HS-27A (cell line): ENCODE measurements around the gene TCEAL9.
"Not testable (repeated sequence)": the region's sequence is repeated elsewhere in the genome, so short reads cannot be mapped to it uniquely, and the experiment has no call there.

Source experiments
- DNase-seq: peaks from one replicate; pipeline ENCODE4 v3.0.0-alpha.2; 2012; ENCODE audit warnings: low read depth, missing footprints

Gene TCEAL9

GRCh38 chrX:103356130-103356798 lies at the start of gene TCEAL9:
TCEAL9 (plus strand) TSS chrX:103356506; CDS start chrX:103357685, 1,179 bp downstream.
- DNase-seq, result no peak

GRCh38 chrX:103309860-103310554 lies 46.3 kb upstream of the TCEAL9 start:
- DNase-seq, result no peak

- no peak for DNase-seq
Measured at GRCh38 chrX:103310555-103311398, 45.5 kb upstream of the TCEAL9 start, which contains the start of gene BEX2. BEX2 (minus strand) TSS chrX:103310990; CDS start chrX:103309976, 1,014 bp downstream.

GRCh38 chrX:103311399-103311780 lies 44.9 kb upstream of the TCEAL9 start:
- no peak for DNase-seq

GRCh38 chrX:103329991-103330390 lies 26.3 kb upstream of the TCEAL9 start, which contains the start of gene TCEAL7:
TCEAL7 (plus strand) TSS chrX:103330239; CDS start chrX:103331404, 1,165 bp downstream.
- DNase-seq, result no peak

- no peak for DNase-seq
Measured at GRCh38 chrX:103330681-103331288, 25.5 kb upstream of the TCEAL9 start.

DNA sequence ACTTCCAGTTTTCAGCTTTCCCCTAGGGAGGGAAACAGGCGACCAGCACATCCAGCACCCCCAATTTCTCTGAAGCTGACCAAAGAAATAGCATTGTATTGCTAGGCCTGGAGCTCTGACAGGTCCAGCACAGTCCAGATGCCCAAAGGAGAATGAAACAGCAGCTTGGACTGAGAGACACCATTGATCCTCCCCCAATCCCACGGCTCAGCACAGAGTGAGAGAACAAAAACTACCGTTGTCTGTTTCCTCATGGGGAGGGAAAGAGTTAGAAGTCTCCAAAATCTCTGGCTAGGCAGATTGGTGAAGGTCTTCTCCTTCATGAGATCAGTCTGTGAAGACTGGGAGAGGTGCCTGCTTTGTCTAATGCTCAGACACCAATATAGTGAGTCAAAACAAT lies 17.6 kb upstream of the TCEAL9 start:
- DNase-seq, result no peak

DNA sequence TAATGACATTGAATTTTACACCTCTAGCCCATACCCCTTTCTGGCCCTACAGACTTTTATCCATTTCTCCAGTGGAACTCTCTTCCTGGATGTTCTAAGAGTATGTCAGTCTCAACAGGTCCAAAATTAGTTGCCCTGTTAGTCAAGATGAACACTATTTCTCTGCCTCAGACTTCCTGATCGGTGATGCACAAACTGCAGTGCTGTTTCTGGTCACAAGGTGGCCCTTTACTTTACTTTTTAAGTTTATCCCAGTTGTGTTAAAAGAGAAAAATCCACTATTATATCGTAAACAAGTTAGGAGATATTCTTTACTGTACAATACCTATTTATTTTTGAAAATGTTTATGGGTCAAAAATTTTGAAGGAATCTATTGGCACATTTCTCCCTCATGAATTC lies 13.2 kb upstream of the TCEAL9 start:
- no peak for DNase-seq

DNA sequence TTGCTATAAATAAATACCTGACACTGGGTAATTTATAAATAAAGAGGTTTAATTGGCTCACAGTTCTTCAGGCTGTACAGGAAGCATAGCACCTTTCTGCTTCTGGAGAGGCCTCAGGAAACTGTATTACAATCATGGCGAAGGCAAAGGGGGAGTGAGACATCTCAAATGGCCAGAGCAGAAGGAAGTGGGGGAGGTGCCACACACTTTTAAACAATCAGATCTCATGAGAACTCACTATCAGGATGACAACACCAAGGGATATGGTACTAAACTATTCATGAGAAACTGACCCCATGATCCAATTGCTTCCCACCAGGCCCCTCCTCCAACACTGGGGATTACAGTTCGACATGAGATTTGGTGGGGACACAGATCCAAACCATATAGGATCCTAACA lies 11.7 kb upstream of the TCEAL9 start:
- DNase-seq, result no peak

DNA sequence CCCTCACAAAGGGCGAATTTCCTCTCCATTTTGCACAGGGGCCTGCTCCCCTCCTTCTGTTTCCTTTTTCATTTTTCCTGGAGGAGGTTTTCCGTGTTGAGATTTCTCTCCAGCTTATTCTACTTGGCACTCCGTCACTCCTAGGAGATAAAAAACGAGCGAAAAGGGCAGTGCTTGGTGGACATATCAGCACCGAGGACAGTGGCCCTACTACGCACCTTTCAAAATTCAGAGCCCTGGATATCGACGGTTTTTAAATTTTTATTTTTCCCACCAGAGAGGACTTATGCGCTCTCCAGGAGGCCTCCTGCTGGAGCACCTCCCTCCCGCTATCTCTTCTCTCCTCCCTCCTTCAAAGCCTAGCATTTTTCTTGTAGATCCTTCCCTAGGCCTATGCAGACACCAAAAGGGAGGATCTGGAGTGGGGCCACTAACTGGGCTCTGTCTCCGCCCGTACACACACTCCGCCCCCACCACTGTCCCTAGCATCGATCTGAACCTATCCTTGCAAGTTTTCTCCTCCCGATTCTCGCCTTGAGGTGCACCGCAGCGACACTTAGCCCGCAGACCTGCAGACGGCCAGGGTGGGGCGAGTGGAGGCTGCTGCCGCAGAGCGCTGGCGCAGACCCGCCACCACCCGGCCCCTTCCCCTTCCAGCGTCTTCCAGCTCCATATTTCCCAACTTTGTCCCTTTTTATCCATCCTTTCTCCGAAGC lies 8.5 kb upstream of the TCEAL9 start:
- no peak for DNase-seq

GRCh38 chrX:103356858-103357257 lies 552 bp downstream of the TCEAL9 start:
- DNase-seq, result no peak

- DNase-seq, result no peak
Measured at GRCh38 chrX:103357871-103358270, 1.6 kb downstream of the TCEAL9 start.

DNA sequence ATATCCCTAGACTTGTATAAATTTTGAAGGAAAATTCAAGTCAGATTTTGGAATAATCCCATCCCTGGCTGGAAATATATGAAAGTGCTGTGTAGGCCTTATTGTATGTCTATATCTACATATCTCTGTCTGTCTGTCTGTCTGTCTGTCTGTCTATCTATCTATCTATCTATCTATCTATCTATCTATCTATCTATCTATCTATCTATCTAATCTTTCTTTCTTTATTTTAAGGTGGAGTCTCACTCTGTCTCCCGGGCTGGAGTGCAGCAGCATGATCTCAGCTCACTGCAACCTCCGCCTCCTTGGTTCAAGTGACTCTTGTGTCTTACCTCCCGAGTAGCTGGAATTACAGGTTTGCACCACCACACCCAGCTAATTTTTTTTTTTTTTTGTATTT lies 3.3 kb downstream of the TCEAL9 start:
- DNase-seq, result not testable (repeated sequence)

DNA sequence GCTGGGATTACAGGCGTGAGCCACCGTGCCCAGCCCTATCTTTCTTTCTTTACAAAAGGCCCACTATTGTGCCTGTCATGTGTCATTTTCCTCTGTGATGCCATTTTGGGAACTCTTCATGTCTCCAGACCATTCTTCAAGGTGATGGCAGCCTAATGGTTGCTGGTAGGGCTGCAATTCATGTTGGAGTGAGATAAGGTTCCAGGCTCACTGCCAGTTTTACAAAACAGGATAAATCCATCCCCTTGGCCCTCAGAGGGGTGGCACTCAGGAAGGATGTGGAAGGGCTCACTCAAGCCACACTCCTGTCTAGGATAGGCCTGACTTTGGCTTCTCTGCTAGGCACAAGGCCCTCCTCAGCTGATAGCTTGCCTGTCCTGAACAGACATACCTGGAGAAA lies 3.8 kb downstream of the TCEAL9 start:
- DNase-seq, result no peak

DNA sequence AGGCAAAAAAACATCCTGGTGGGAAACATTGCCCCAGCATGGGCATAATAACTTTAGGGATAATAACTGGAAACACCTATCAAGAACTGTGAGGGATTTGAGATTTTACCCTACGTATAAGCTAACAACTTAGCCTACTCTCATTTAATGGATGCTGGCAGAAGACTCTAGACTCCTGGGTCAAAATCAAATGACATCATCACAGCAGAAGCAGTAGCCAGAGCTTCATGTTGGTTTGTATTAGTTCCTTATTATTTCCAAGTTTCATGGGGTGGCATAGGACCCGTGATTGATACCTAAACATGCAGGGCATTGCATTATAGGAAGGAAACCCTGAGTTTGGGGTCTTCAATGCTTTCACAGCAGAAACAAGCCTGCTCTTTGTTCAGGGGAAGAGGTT lies 4.6 kb downstream of the TCEAL9 start:
- DNase-seq, result no peak

DNA sequence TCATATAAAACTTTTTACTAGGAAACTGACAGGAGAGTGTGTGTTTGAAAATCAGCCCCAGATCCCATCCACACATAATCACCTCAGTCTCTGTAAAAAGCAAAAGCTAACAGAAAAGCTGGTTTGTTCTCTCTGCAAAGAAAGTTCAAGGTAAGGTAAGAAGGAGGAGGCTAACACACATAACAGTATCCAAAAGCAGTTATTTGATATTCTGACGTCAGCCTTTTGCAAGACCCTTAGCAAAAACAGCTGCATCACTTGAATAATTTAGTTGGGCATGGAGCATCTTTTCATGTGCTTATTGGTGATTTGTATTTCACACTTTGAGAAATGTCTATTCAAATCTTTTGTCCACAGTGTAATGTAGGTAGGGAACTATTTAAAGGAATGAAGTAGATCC lies 5.5 kb downstream of the TCEAL9 start:
- DNase-seq, result no peak

DNA sequence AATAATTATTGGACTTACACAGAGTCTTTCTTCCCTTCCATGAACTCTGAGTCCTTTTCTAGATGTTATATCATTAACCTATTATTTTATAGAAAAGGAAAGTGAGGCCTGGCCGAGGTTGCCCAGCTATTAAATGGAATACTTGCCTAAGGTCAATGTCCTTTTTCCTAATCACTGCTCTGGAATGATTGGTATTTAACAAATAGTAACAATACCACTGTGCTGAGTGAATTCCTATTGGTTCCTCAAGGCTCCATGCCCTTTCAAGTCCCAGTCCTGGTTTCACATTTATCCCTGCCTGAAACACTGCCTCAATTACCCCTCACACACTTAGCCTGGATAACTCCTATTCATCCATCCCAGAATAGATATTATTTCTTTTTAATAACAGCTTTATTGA lies 6.2 kb downstream of the TCEAL9 start:
- no peak for DNase-seq

GRCh38 chrX:103363046-103363445 lies 6.7 kb downstream of the TCEAL9 start:
- no peak for DNase-seq

- no peak for DNase-seq
Measured at GRCh38 chrX:103367502-103367901, 11.2 kb downstream of the TCEAL9 start.

DNA sequence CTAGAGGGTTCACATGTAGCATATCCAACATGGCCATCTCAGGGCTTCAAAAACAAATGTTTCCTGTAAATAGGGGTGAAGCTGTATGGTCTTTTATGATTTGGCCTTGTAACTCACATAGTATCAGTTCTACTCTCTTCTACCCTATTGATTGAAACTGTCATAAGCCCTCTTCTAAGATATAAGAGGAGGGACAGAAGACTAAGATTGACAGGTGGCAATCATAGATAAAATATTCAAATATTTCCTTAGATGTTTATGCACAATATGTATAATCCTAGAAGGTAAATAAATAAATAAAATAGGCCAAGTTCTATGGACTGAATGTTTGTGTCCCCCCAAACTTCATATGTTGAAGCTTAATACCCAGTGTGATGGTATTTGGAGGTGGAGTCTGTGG lies 13.2 kb downstream of the TCEAL9 start:
- no peak for DNase-seq

DNA sequence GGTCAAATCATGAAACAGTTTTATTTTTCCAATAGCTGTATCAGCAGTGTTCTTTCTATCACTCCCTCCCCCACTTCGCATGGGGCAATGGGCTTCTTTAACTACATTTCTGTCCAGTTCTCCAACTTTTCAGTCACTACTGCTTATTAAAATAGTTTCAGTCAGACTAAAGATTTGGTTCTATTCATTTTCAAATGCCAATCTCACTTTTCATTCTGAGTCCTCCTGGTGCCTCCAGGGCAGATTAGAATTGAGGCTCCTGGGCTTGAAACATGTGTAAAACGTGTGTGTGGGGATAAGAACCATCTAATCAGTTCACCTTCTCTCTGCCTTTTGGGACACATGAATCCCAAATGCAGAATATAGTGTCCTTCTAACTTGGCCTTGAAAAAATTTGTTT lies 16.6 kb downstream of the TCEAL9 start:
- no peak for DNase-seq

GRCh38 chrX:103373581-103373980 lies 17.3 kb downstream of the TCEAL9 start:
- no peak for DNase-seq
